Right kidney (tissue), 1 donor: ENCODE data around the gene RUFY3.
"Not testable (repeated sequence)": the region's sequence is repeated elsewhere in the genome, so short reads cannot be mapped to it uniquely, and the experiment has no call there.

Experiments used
- DNase-seq: peaks from one replicate; pipeline ENCODE4 v3.0.0-alpha.2; 2016

The RUFY3 gene

DNA sequence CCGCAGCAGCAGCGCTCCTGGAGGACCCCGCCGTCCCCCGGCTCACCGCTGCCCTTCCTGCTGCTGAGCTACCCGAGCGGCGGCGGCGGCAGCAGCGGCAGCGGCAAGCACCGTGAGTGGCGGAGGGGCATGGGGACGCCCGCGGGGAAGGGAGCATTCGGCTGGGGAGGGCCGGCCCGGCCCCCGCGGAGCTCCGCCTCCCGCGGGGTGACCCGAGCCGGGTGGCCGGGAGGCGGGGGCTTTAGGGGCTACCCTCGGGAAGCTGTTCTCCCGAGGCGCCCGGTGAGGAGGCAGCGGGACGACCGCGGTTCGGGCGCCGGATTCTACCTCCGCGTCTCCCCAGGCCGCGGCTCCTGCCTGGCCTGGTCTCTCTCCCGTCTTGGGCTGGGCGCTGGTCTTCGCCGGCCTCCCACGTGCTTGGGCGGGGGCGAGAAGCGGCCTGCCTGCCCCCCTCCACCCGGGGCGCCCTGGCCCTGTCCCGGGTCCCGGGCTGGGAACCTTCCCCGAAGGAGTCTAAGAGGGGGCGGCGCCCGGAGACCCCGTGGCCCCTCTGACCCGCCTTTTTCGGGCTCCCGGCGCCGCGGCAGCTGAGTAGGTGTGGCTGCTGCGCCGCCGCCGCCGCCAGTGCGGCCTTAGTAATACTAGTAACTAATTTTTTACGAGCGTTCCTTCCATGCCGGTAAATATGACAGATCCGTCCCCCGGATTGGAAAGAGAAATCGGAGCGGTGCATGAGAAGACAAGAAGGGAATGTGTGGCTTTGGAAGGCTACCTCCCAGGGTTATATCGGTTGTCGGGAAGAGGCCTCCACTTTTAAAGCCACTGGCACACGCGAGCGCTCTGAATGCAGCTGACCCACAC lies 16.4 kb upstream of the RUFY3 start:
- peak; percentile 95 for DNase-seq

DNA sequence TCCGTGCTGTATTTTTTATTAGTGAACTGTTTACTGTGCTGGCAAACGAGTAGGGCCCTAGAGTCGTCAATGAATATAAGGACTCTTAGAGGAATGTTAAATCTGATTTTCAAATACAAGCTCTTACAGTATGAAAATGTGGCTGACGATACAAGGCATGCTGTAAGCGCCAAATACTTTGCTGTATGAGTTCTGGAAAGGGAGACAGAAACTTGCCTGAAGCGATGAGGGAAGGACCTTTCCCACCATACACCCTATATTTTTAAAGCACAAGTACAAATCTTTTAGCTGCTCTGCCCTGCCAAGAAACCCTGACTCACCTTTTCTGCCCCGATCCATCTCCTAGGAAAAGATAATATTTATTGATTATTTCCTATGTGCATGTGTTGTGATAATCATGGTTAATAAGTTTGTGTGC lies 15.7 kb upstream of the RUFY3 start:
- no peak for DNase-seq

DNA sequence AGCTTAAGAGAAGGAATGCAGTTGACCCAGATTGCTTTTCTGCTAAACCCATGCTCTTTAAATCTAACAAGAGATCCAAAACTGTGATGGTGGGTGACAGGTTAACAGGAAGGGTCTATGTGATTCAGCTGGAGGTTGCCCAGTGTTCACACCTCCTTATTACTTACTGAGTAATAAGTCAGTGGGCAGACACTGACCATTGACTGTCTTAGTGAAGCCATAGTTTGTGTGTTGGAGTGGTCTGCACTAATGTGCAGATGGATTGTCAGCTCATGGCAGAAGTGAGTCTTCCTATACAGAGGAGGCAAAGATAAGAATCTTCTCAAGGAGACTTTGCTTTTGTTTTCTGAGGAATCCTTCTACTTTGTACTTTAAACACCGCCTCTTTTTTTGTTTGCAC lies 15.2 kb upstream of the RUFY3 start:
- no peak for DNase-seq

DNA sequence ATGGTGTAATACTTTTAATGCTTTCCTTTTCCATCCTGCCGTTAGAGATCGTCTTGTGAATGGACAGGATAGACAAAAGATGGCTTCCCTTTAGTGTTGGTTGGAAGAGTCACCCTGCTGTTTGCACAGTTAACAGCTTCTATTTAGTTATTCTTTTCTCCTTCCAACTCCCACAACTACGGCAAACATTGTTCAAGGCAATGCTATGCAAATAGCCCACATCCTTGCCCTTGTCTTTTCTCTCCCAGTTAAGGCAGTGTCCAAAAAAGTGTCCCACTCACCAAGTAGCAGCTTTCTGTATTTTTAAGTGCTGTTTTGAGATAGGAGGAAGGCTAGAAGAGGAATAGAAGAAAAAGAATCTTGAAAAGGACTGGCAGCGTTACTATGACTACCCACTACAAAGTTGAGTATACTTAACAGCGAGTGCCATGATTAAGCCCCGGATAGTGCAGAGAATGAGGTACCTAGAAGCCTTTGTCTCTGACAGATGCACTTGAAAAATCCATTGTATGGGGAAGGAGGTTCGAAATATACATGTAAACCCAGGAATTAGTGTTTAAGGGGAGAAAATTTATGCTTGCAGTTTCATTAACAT lies 12.1 kb upstream of the RUFY3 start:
- no peak for DNase-seq

DNA sequence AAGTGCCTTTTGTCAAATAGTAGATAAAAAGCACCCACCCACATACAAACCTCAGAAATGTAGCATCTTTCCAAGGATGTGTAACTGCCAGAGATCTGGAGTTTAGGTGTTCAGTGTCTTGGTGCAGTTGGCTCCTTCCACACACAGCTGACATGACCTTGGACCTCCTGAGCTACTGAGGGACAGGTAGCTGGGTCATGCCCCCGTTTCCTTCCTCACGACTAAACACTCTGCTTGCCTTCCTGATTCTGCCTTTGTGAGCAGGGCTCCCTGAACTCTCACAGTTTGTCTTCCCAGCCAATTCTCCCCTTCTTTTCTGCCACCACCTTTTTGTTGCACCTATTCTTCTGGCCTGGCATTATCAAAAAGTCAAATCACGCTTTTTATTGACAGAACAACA lies 10.2 kb upstream of the RUFY3 start:
- DNase-seq = no peak

DNA sequence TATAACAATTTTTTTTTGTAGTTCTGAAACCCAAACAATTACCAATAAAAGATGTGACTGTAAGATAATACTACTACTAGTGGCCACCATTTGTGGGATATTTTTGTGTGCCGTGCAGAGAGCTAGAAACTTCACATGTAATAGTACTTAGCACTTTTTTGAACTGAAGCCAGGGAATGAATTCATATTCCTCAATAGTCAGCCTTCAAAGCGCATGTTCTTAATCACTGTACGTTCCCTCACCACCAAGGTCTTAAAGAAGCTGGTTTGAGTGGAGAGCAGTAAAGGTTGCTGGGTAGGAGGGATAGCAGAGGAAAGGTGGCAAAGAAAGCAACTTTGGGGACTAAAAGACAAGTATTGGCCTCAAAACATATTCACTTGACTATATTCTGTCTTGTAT lies 9.6 kb upstream of the RUFY3 start:
- no peak for DNase-seq

DNA sequence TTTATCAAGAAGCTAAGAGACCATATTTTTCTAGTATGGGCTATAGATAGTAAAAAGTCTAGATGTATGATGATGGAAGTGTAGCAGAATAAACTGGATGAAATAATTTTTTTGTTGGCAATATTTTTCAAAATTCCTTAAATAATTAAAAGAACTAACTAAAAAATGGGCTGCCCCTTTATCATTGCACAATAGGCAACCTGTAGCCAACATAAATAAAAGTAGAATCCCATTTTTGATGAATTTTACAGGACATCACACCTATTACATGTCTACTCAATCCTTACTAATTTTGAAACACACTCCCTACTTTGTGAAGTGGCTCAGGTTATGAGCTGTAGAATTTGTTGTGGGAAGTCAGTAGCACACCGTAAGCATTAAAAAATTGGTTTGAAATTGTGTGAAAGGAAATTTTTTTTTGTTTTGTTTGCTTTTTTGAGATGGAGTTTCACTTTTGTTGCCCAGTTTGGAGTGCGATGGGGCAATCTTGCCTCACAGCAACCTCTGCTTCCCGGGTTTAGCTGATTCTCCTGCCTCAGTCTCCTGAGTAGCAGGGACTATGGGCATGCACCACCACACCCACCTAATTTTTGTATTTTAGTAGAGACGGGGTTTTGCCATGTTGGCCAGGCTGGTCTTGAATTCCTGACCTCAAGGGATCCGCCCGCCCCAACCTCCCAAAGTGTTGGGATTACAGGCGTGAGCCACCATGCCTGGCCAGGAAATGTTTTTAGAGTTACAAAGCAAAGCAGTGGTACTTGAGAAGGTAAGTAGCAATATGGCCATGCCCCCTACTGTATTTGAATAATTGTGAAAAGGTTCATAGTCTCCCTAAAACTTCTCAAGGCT lies 8.9 kb upstream of the RUFY3 start:
- no peak for DNase-seq

DNA sequence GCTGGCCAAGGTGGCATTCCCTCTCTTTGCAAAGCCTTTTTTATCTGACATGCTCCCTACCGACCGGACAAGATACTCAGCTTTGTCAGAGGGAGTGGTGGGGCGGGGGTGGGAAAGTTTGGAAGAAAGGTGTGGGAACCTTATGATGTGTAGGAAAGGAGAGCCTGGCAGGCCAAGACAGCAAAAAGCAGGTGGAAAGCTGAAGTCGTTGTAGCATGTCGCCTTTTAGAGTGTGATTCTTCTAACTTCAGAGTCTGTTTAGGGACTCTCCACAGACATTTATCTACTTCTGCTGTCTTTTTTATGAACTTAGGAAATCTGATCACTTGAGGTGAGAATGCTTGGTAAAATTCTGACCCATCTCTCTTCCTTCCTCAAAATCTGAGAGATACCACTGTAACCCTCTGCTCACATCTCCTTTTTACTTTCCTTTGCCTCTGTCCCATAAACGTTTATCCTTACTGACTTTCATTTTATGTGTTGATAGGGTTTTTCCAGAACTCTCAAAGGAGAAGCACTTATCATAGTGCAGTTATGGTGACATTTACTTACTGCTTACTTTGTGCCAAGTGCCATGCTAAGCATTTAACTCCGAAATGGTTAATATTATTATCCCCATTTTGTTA lies 8.2 kb upstream of the RUFY3 start:
- no peak for DNase-seq

DNA sequence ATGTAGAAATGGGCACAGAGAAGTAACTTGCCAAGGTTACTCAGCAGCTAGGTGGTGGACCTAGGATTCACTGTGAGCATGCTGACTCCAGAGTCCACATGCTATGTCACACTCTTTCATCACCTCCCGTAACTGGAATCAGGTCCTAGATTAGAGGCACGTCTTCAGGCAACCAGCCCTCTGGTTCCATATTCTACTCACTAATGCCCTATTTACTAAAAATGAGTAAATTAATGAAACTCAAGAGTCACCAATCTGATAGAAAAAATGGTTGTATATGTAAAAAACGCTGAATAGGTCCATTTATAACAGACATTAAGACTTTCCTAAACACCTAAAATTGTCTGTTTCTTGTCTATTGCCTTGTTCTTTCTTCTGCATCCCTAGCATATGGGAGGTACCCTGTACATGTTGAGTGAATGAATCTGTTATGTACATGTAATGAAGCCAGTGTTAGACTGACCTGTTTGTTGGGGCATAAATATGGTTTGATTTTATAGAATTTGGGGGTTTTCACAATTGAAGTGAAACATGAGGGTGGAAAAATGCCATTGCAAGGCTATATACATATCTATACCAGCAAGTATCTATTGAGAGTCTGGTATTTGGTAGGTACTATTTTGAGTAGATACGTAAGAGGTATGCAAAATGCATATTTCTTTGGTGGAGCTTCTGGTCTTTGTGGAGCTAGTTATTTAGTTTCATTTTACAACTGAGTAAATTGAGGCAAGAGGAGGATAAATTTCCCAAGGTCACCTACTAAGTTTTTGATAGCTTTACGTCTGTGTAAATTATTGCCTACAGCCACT lies 7.5 kb upstream of the RUFY3 start:
- no peak for DNase-seq

DNA sequence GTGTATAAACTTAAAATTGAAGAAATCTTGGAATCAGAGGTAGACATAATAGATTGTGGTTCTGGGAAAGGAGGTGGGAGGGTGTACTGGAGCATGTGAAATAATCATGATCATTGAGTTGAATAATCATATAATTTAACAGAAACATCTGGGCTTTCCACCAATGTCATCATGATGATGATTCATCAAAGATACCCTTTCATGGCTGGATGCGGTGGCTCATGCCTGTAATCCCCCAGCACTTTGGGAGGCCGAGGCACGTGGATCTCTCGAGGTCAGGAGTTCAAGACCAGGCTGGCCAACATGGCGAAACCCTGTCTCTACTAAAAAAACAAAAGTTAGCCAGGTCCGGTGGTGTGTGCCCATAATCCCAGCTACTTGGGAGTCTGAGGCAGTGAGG lies 6.7 kb upstream of the RUFY3 start:
- no peak for DNase-seq

DNA sequence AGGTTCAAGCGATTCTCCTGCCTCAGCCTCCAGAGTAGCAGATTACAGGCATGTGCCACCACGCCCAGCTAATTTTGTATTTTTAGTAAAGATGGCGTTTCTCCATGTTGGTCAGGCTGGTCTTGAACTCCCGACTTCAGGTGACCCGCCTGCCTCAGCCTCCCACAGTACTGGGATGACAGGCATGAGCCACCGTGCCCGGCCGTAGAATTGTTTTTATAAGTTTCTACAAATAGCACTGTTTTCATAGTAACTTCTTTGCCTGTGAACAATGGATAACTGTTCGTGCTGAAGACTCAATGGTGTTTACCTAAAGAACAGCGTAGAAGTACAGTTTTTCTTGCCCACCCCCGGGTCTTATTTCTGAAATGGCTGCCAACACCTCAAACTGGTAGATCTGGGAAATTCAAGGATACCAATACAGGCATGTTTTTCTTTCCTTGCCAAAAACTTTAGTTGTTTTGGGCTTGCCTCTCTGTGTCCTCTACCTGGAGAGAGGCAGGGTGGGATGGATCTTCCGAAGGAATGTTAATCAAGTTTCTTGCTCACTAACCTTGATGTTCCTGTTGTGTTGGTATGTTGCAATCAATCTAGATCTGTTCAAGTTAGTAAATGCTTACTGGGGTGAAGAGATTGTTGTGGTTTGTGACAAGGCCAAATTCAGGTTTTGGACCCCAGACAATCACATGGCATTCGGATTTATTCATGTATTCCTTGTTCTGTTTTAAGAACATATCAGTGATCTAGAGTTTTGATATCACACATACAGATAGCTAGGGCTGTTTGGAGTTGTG lies 2.8 kb upstream of the RUFY3 start:
- DNase-seq = no peak

DNA sequence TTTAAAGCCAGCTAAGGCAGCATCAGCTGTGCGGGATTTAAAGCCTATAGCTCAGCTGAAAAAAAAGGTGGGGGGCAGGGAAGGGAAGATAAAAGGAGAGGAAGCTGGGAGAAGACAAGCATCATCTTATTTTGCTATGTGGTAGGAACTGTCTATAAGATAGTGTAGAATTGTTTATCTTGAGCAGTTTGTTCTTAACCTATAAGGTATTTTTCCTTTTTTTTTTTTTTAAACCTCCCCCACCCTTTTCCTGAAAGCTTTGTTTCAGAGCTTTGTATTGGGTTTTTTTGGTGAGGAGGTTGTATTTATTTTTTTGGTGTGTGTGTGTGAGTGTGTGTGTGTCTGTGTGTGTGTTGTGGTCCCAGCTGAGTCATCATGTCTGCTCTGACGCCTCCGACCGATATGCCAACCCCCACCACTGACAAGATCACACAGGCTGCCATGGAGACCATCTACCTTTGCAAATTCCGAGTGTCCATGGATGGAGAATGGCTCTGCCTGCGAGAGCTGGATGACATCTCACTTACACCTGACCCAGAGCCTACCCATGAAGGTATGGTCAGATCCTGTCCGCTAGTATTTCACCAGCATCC lies 531 bp downstream of the RUFY3 start:
- no peak for DNase-seq

DNA sequence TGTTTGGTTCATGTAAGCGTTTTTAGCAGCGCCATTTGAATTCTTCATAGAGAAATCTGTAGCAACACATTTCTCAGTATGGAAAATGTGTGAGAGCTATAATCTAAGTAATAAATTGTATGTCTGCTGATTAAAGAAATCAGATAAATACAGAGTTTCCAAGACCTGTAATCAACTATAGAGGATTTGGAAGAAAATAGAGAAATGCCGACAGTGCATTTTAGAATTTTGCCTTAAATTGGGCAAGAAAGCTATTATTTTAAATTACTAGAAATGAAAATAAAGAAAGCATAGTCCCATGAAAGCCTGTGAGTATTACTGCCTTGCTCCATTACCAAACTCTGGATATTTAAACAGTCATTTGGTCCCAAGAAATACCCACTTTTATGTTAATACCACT lies 2.7 kb downstream of the RUFY3 start:
- DNase-seq = no peak

DNA sequence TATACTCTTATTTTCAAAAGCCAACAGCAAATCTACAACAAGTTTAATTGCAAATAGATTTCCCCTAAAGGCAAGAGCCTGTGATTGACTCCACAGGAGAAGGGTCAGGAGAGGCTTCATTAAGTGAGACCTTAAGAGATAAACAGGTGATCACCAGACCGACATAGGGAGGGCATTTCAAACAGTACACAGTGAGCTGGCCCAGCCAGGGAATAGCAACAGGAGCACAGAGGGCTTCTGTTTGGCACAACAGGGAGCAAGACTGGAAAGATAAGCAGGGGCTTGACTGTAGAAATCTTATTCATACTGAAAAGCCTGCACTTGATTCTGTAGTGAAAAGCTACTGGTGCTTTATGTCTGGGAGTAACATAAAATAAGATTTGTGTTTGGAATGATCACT lies 3.9 kb downstream of the RUFY3 start:
- DNase-seq = no peak

DNA sequence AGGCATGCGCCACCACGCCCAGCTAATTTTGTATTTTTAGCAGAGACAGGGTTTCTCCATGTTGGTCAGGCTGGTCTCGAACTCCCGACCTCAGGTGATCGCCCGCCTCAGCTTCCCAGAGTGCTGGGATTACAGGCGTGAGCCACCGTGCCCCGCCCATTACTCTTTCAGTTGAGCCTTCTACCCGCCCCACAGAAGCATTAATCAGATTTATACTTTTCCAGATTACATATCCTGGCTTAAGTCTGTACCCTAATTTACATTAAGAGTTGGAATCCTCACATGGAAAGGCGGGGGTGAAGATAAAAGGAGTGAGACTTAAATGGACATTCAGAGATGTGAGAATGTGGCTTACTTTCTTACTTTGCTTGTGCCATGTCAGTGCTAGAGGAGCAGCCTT lies 4.8 kb downstream of the RUFY3 start:
- not testable (repeated sequence) for DNase-seq

DNA sequence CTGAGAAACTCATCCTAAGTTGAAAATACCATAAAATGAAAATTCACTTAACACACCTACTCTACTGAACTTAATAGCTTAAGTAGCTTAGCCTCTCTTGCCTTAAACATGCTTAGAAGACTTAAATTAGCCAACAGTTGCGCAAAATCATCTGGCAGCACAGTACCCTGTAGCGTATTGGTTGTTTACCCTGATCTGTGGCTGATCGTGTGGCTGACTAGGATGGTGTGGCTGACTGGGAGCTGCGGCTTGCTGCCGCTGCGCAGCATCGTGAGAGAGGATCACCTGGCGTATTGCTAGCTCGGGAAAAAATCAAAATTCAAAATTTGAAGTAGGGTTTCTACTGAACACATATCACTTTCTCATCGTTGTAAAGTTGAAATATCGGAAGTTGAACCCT lies 6.3 kb downstream of the RUFY3 start:
- no peak for DNase-seq

DNA sequence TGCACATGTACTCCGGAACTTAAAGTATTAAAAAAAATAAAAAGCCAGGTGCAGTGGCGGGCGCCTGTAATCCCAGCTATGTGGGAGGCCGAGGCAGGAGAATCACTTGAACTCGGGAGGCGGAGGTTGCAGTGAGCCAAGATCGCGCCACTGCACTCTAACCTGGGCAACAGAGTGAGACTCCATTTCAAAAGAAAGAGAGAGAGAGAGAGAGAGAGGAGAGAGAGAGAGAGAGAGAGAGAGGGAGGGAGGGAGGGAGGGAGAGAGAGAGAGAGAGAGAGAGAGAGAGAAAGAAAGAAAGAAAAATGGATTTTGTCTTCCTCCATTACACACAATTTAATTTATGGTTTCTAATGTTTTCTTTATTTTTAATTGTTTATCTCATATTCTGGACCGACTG lies 11.1 kb downstream of the RUFY3 start:
- DNase-seq = not testable (repeated sequence)

DNA sequence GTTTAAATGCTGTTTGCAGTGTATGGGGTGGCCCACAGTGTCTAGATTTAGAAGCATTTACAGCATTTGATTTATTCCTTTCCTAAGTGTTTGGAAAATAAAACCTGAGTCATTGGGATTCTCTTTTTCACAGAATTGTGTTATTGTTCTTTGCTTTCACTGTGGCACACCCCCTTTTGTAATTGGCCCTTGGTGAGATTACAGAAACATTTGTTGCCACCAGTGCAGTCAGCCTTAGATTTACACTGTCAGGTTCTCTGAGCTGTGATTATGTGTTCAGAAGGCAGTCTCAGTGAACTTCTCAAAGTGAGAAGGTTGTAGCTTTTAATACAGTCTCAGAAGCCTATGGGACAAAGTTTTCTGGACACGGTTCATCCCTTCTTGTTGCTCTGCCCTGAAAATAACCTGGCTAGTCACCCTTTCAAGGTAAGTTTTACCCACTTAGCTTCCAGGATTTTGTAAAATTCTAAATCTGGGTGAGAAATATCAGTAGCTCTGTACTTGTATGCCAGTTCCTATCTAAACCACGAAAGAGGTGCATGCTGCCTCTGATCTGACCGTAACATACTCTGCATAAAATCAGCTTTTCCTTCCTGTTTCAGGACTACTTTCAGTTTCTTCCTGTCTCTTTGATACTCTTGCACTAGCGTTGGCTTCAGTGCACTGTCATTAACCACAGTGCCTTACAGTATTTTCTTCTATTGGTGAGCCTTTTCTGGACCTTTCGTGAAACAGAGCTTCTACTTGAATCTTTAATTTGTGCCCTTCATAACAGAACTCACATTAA lies 12.6 kb downstream of the RUFY3 start:
- no peak for DNase-seq

DNA sequence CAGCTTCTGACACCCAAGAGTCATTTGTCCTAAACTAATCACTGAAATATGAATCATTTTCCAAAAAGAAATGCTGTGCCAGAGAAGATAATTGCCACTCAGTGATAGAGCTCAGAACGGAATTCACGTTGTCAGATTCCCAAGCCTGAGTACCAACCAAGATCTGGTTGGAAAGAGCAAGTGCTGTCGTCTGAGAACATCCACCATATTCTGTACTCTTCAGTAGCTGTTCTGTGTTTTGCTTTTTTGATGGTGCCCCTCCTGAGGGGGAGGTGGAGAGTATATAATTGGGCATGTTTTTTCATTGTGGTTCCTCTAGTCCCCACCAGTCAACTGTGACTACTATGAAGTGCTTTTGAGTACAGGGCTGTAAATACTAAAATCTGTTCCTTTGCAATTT lies 13.2 kb downstream of the RUFY3 start:
- DNase-seq = no peak

DNA sequence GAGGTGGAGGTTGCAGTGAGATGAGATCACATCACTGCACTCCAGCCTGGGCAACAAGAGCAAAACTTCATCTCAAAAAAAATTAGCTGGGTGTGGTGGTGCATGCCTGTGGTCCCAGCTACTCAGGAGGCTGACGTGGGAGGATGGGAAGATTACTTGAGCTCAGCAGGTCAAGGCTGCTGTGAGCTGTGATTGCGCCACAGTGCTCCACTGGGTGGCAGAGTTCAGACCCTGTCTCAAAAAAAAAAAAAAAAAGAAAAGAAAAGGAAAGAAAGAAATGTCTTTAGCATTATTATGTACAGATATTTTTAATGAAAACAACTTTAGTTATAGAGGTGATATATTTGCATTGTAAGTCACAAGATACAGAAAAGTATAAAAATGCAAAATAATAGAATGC lies 14.2 kb downstream of the RUFY3 start:
- DNase-seq = not testable (repeated sequence)
